GM12878 (cell line): ENCODE results near the gene DDAH1. TPM values are rescaled to one million over a fixed set of nuclear protein-coding genes. Genes with fewer than 3 reads are reported as not detected.

ENCODE experiments used
- ATAC-seq: fragments of 200-7000 bp; cut with Tn5 transposase; 3 replicates; pipeline ENCODE4 v1.9.1; 2020; ENCODE audit warnings: mild to moderate bottlenecking, moderate library complexity
- BruUV-seq: library from RNA; stranded (reverse); fragments of 400-500 nt; replicated peaks from 2 replicates; lab custom pipeline; 2021; lab: Mats Ljungman, UMichigan
- CTCF ChIA-PET: fragments of 300-600 bp; sonication (Branson Sonifier 250); formaldehyde crosslinking; extraction: SDS; loops from one replicate; lab custom pipeline; 2021; ENCODE audit warnings: inconsistent platforms; lab: Yijun Ruan, JAX
- POLR2A ChIA-PET: fragments of 350-600 bp; formaldehyde crosslinking; extraction: SDS; loops from one replicate; lab custom pipeline; 2021; ENCODE audit warnings: inconsistent platforms; lab: Charles Lee
- RAD21 ChIA-PET: fragments of 300-600 bp; sonication (Branson Sonifier 250); formaldehyde crosslinking; loops from one replicate; lab custom pipeline; 2023; ENCODE audit warnings: antibody characterized with exemption; ENCODE audit not compliant: unreplicated experiment; lab: Charles Lee
- SMC1A ChIA-PET: fragments of 300-600 bp; sonication (Branson Sonifier 250); formaldehyde crosslinking; loops from one replicate; lab custom pipeline; 2023; ENCODE audit not compliant: unreplicated experiment, uncharacterized antibody; lab: Charles Lee
- DNase-seq: peaks from one replicate; pipeline ENCODE4 v3.0.0-alpha.2; 2011; ENCODE audit warnings: low read depth, low spot score
- FAIRE-seq: peaks from 3 replicates; lab custom pipeline; 2011; peaks lifted over from hg19 to GRCh38; lab: Jason Lieb, UNC
- H2AFZ ChIP-seq: 2 replicates; pipeline ENCODE4 v1.6.0; 2011; ENCODE audit warnings: low read depth, low read length, control low read depth; ENCODE audit not compliant: control insufficient read depth
- H3K27ac ChIP-seq: 2 replicates; pipeline ENCODE4 v1.5.1; 2011; ENCODE audit warnings: control low read depth; ENCODE audit not compliant: control insufficient read depth, insufficient read depth
- H3K27me3 ChIP-seq, 2 experiments: replicated peaks in 1 of 2; 2 replicates each; pipeline versions ENCODE4 v1.6.0 to v1.6.1; 2011; ENCODE audit warnings: low read length in 1 of 2; ENCODE audit not compliant: control insufficient read depth in 2 of 2, insufficient read depth in 2 of 2
- H3K36me3 ChIP-seq, 2 experiments: 2 replicates each; pipeline ENCODE4 v1.5.1; 2011; ENCODE audit warnings: low read length in 1 of 2; ENCODE audit not compliant: control insufficient read depth in 2 of 2, insufficient read depth in 2 of 2
- H3K4me1 ChIP-seq: 2 replicates; pipeline ENCODE4 v1.6.1; 2011; ENCODE audit warnings: mild to moderate bottlenecking, low read length, moderate library complexity, mixed read lengths; ENCODE audit not compliant: control insufficient read depth, insufficient read depth
- H3K4me2 ChIP-seq: 2 replicates; pipeline ENCODE4 v1.6.0; 2011; ENCODE audit warnings: control low read depth; ENCODE audit not compliant: control insufficient read depth, insufficient read depth
- H3K4me3 ChIP-seq: fragments of 200-600 bp; sonication (generic); 2 replicates; pipeline ENCODE4 v1.5.1; 2016
- H3K79me2 ChIP-seq: 2 replicates; pipeline ENCODE4 v1.6.0; 2011; ENCODE audit warnings: low read length; ENCODE audit not compliant: control insufficient read depth, insufficient read depth
- H3K9ac ChIP-seq: 2 replicates; pipeline ENCODE4 v1.8.0; 2011; ENCODE audit warnings: low read length, control low read depth, mixed read lengths; ENCODE audit not compliant: control insufficient read depth, insufficient read depth
- H3K9me3 ChIP-seq: replicated peaks from 3 replicates; pipeline ENCODE4 v1.5.1; 2011; ENCODE audit warnings: mild to moderate bottlenecking, low read length; ENCODE audit not compliant: control insufficient read depth, insufficient read depth
- H4K20me1 ChIP-seq: 2 replicates; pipeline ENCODE4 v1.6.0; 2011; ENCODE audit not compliant: control insufficient read depth, insufficient read depth
- DPF2 ChIP-seq: fragments of 450-650 bp; IDR thresholded peaks from 2 replicates; pipeline ENCODE4 v1.6.1; 2017; ENCODE audit warnings: mild to moderate bottlenecking
- E4F1 ChIP-seq: fragments of 450-650 bp; IDR thresholded peaks from 2 replicates; pipeline ENCODE4 v1.6.1; 2018; ENCODE audit warnings: borderline replicate concordance, mild to moderate bottlenecking; ENCODE audit not compliant: partially characterized antibody
- IRF4 ChIP-seq: IDR thresholded peaks from 2 replicates; pipeline ENCODE4 v1.6.1; 2011; ENCODE audit warnings: low read depth, low read length
- KLF5 ChIP-seq: fragments of 450-650 bp; IDR thresholded peaks from 2 replicates; pipeline ENCODE4 v1.6.1; 2014; ENCODE audit warnings: mild to moderate bottlenecking; ENCODE audit not compliant: partially characterized antibody
- NBN ChIP-seq: fragments of 450-650 bp; IDR thresholded peaks from 2 replicates; pipeline ENCODE4 v1.6.1; 2016
- PRDM15 ChIP-seq: fragments of 450-650 bp; formaldehyde crosslinking; IDR thresholded peaks from 2 replicates; pipeline ENCODE4 v1.4.0; 2020; ENCODE audit warnings: mild to moderate bottlenecking, moderate library complexity
- SIX5 ChIP-seq: IDR thresholded peaks from 2 replicates; pipeline ENCODE4 v1.6.1; 2011; ENCODE audit warnings: mild to moderate bottlenecking, low read depth, low read length, moderate library complexity; ENCODE audit not compliant: severe bottlenecking
- SMAD1 ChIP-seq: fragments of 450-650 bp; IDR thresholded peaks from 2 replicates; pipeline ENCODE4 v1.6.1; 2018; ENCODE audit warnings: mild to moderate bottlenecking, low read depth; ENCODE audit not compliant: partially characterized antibody
- SUZ12 ChIP-seq: fragments of 200-600 bp; sonication (generic); IDR thresholded peaks from one replicate; pipeline ENCODE4 v1.6.1; 2018; ENCODE audit warnings: antibody characterized with exemption, mild to moderate bottlenecking; ENCODE audit not compliant: unreplicated experiment
- USF1 ChIP-seq: IDR thresholded peaks from 2 replicates; pipeline ENCODE4 v1.6.1; 2011; ENCODE audit warnings: borderline replicate concordance, low read depth, mild to moderate bottlenecking, moderate library complexity, mixed read lengths, low read length; ENCODE audit not compliant: insufficient read depth; ENCODE audit errors: extremely low read length
- WGBS: methylation state at CpG from one replicate; pipeline ENCODE4 v1.1.6; 2016; ENCODE audit warnings: low lambda C conversion rate; ENCODE audit not compliant: insufficient replicate concordance, insufficient coverage; ENCODE audit errors: missing lambda C conversion rate; 5-methylcytosine and 5-hydroxymethylcytosine counted together
- in situ Hi-C: fragments of 300-500 bp; cut with MboI; formaldehyde crosslinking; loops from 9 replicates; pipeline ENCODE4 v1.14.3; 2018; ENCODE audit warnings: mixed read lengths
- intact Hi-C: fragments of 100-400 bp; cut with micrococcal nuclease; formaldehyde crosslinking; loops from one replicate; pipeline ENCODE4 v1.14.2; 2022; ENCODE audit not compliant: unreplicated experiment
- polyA plus RNA-seq, 11 experiments: library from polyadenylated mRNA; depleted of rRNA in 4 of 11; unstranded in 6 of 11; stranded (reverse) in 5 of 11; fragments of >200 nt; fragmentation: Nextera tagmentation in 4 of 11; fragmentation: Illumina TruSeq in 1 of 11; extraction: Ambion mirVana in 4 of 11; extraction: Trizol in 1 of 11; gene quantifications; 1 replicate in 1 of 11; 2 replicates in 10 of 11; pipeline versions ENCODE4 v1.2.1 to v1.2.3, GENCODE V29; 2011 to 2016; ENCODE audit warnings: inconsistent platforms in 2 of 11, missing spikeins in 2 of 11, low read depth in 1 of 11
- total RNA-seq, 4 experiments: library from RNA; depleted of rRNA in 3 of 4; stranded (reverse); fragments of >200 nt in 3 of 4; fragmentation: Illumina TruSeq in 1 of 4; extraction: Trizol in 1 of 4; gene quantifications; 2 replicates each; pipeline versions ENCODE4 v1.2.1 to v1.2.3, GENCODE V29; 2013 to 2021

Gene DDAH1
- total and polyA plus RNA-seq, 10 of the 15 experiments (the other 5 are each of a cell fraction or from before 2014, with no cell fraction given) = 0.07 to 0.88 (median 0.27) TPM; not detected in 6

- Histone ChIP-seq H3K27ac (no peak overlapping the region), H3K9ac (no peak overlapping the region), H3K4me2 (no peak overlapping the region), H3K27me3 (no peaks in the 10 kb centered on the region; a peak in 2 of 4 replicates), H3K4me1 (no peaks in the 10 kb centered on the region), H3K36me3 (no peaks in the 10 kb centered on the region), H2AFZ (no peak overlapping the region), H3K79me2 (no peaks in the 10 kb centered on the region), H4K20me1 (no peaks in the 10 kb centered on the region), H3K4me3 (no peak overlapping the region), H3K9me3 (no peaks in the 10 kb centered on the region)
- intact Hi-C loops (no loop called here), in situ Hi-C loops (no loop called here)
- no peak for TF ChIP-seq KLF5
- no peak for TF ChIP-seq SMAD1
- TF ChIP-seq DPF2 = no peak
- TF ChIP-seq SIX5 = no peak
- ATAC-seq (no peak), DNase-seq (no peak), FAIRE-seq (no peak)
- ChIA-PET POLR2A (no interaction called here), SMC1A (interaction anchor here (0.7 kb wide), 1 partner anchor 75 kb away, joined by 3 read pairs; no protein-coding TSS in a partner anchor), CTCF (no interaction called here), RAD21 (no interaction called here)
- BruUV-seq = no TSS peak
- WGBS = 40% methylated on average over 2 of the region's 2 CpGs
Observed at GRCh38 chr1:85453640-85454194, 11.2 kb downstream of the DDAH1 start.

- FAIRE-seq = no peak
- Histone ChIP-seq H3K9me3 (no peaks in the 10 kb centered on the region), H3K9ac (no peak overlapping the region), H3K4me3 (no peak overlapping the region), H3K36me3 (no peaks in the 10 kb centered on the region), H3K4me2 (no peak overlapping the region), H4K20me1 (no peaks in the 10 kb centered on the region), H3K4me1 (no peaks in the 10 kb centered on the region), H3K27me3 (no peaks in the 10 kb centered on the region; a peak in 2 of 4 replicates), H2AFZ (no peak overlapping the region), H3K79me2 (no peaks in the 10 kb centered on the region), H3K27ac (no peak overlapping the region)
- in situ Hi-C loops (no loop called here), intact Hi-C loops (no loop called here)
- WGBS = 32% methylated on average over 2 of the region's 2 CpGs
- no TSS peak for BruUV-seq
- ATAC-seq = no peak
- CTCF ChIA-PET = no interaction called here
- POLR2A ChIA-PET = no interaction called here
- RAD21 ChIA-PET = no interaction called here
- no peak for DNase-seq
- SMC1A ChIA-PET = interaction anchor here (0.7 to 1.0 kb wide), 2 partner anchors 15 to 74 kb away, joined by 3 read pairs; no protein-coding TSS in a partner anchor
- TF ChIP-seq IRF4 = no peak
- no peak for TF ChIP-seq NBN
- TF ChIP-seq SUZ12 = no peak
- no peak for TF ChIP-seq PRDM15 (CRISPR knock-in tag)
- no peak for TF ChIP-seq E4F1
- no peak for TF ChIP-seq DPF2
- no peak for TF ChIP-seq USF1
Observed at GRCh38 chr1:85452948-85453347, 12.0 kb downstream of the DDAH1 start.
